ENCODE data around the gene LYSMD4.

GRCh38 chr15:99749386-99749785 lies 16.1 kb upstream of the LYSMD4 start:
- TF ChIP-seq EZH2 (IDR thresholded peaks at IDR 0.05; ENCODE audit: borderline replicate concordance, low read length) (no peak), CTCF (IDR thresholded peaks at IDR 0.05; ENCODE audit: low read length) (no peak)

Data from OCI-LY1 (cell line).